ENCODE data around the gene OR51A2. TPM values are rescaled to one million over a fixed set of nuclear protein-coding genes. Genes with fewer than 3 reads are reported as not detected.

The OR51A2 gene
- total RNA-seq, 1 experiment from 2014 or later: not detected

- no peaks in the 10 kb centered on the region for H3K36me3 ChIP-seq (ENCODE audit: control insufficient read depth, insufficient read depth, low read length)
- POLR2A ChIA-PET: no interaction called here
- no peaks in the 10 kb centered on the region for H3K4me1 ChIP-seq (ENCODE audit: control insufficient read depth, insufficient read depth, low read length)
- no peaks in the 10 kb centered on the region for H3K27me3 ChIP-seq (ENCODE audit: control insufficient read depth, insufficient read depth, low read length)
- in situ Hi-C loops (cut with HindIII; ENCODE audit: low pct_unique_long_range_greater_than_20kb, low sequenced_read_pairs) (no loop called here), intact Hi-C loops (cut with micrococcal nuclease; ENCODE audit: unreplicated experiment) (no loop called here)
- DNase-seq (ENCODE audit: low read depth, low spot score) (no peak), ATAC-seq (no peak)
- no peaks in the 10 kb centered on the region for H3K9me3 ChIP-seq (ENCODE audit: control insufficient read depth, insufficient read depth, low read depth, low read length)
- H3K27ac ChIP-seq (ENCODE audit: low read length): no peak overlapping the region
- TF ChIP-seq CTCF (IDR thresholded peaks at IDR 0.05) (no peak), REST (IDR thresholded peaks at IDR 0.05; ENCODE audit: insufficient read depth in 1 of 2, low read depth in 2 of 2, low read length in 1 of 2) (no peak), POLR2AphosphoS5 (IDR thresholded peaks at IDR 0.05; ENCODE audit: low read depth, low read length) (no peak), SIN3A (IDR thresholded peaks at IDR 0.05; ENCODE audit: borderline replicate concordance, insufficient read depth, low read depth, low read length) (no peak), TCF7L2 (IDR thresholded peaks at IDR 0.05; ENCODE audit: low read depth, low read length) (no peak)
- no TSS peak for BruUV-seq (replicated peaks)
- no peak overlapping the region for H3K4me3 ChIP-seq (ENCODE audit: low read depth in 2 of 2, low read length in 2 of 2)
- CTCF ChIA-PET: no interaction called here
Measured at GRCh38 chr11:4957396-4957795, 1.9 kb upstream of the OR51A2 start.

GRCh38 chr11:4947505-4947904 lies 8.0 kb downstream of the OR51A2 start, which contains the start of gene OR51A4:
Gene OR51A4 (minus strand): TSS chr11:4947605. CDS start chr11:4947100, 505 bp downstream.
- ATAC-seq: no peak
- CTCF ChIA-PET: no interaction called here
- no peak for TF ChIP-seq REST (IDR thresholded peaks at IDR 0.05; ENCODE audit: insufficient read depth in 1 of 2, low read depth in 2 of 2, low read length in 1 of 2)
- TF ChIP-seq CTCF (IDR thresholded peaks at IDR 0.05): no peak
- no peak for TF ChIP-seq POLR2AphosphoS5 (IDR thresholded peaks at IDR 0.05; ENCODE audit: low read depth, low read length)
- no peak for TF ChIP-seq TCF7L2 (IDR thresholded peaks at IDR 0.05; ENCODE audit: low read depth, low read length)
- TF ChIP-seq SIN3A (IDR thresholded peaks at IDR 0.05; ENCODE audit: borderline replicate concordance, insufficient read depth, low read depth, low read length): no peak
- Histone ChIP-seq H3K27me3 (ENCODE audit: control insufficient read depth, insufficient read depth, low read length) (no peaks in the 10 kb centered on the region), H3K36me3 (ENCODE audit: control insufficient read depth, insufficient read depth, low read length) (no peaks in the 10 kb centered on the region), H3K9me3 (ENCODE audit: control insufficient read depth, insufficient read depth, low read depth, low read length) (peaks cover 2% of the 10 kb centered on the region; the same call in 1 of the 2 replicates), H3K4me3 (ENCODE audit: low read depth in 2 of 2, low read length in 2 of 2) (no peak within 1 kb of the TSS), H3K27ac (ENCODE audit: low read length) (no peak within 1 kb of the TSS), H3K4me1 (ENCODE audit: control insufficient read depth, insufficient read depth, low read length) (no peaks in the 10 kb centered on the region)
- in situ Hi-C loops (cut with HindIII; ENCODE audit: low pct_unique_long_range_greater_than_20kb, low sequenced_read_pairs) (no loop called here), intact Hi-C loops (cut with micrococcal nuclease; ENCODE audit: unreplicated experiment) (no loop called here)
- POLR2A ChIA-PET: no interaction called here
- DNase-seq (ENCODE audit: low read depth, low spot score): no peak
- BruUV-seq (replicated peaks): no TSS peak
